Central memory CD8-positive, alpha-beta T cell (primary cell): ENCODE data around the gene TTLL10.

ENCODE experiments used
- ATAC-seq: fragments of 150-1000 bp; cut with Tn5 transposase; replicated peaks from 2 replicates; pipeline ENCODE4 v1.10.0; 2022; ENCODE audit warnings: mild to moderate bottlenecking, moderate FRiP score, moderate number of reproducible peaks; ENCODE audit not compliant: poor library complexity, severe bottlenecking; ENCODE audit errors: extremely low read depth
- DNase-seq, 2 donors: peaks; one replicate each; pipeline ENCODE4 v3.0.0; 2021; ENCODE audit warnings: low spot score in 2 of 2
- H3K27ac Mint-ChIP-seq: one replicate; pipeline ENCODE4 v1.8.0; 2022; ENCODE audit warnings: low read depth, mild to moderate bottlenecking, moderate library complexity, mixed read lengths
- H3K27me3 Mint-ChIP-seq: one replicate; pipeline ENCODE4 v1.8.0; 2022; ENCODE audit warnings: mixed read lengths
- H3K36me3 Mint-ChIP-seq: one replicate; pipeline ENCODE4 v1.8.0; 2022; ENCODE audit warnings: mild to moderate bottlenecking, moderate library complexity, mixed read lengths; ENCODE audit not compliant: insufficient read depth
- H3K4me1 Mint-ChIP-seq: one replicate; pipeline ENCODE4 v1.8.0; 2022; ENCODE audit warnings: mixed read lengths
- H3K4me3 Mint-ChIP-seq: one replicate; pipeline ENCODE4 v1.8.0; 2022; ENCODE audit warnings: mild to moderate bottlenecking, moderate library complexity, mixed read lengths
- H3K9me3 Mint-ChIP-seq: one replicate; pipeline ENCODE4 v1.8.0; 2022; ENCODE audit warnings: mixed read lengths

The TTLL10 gene, protein sequence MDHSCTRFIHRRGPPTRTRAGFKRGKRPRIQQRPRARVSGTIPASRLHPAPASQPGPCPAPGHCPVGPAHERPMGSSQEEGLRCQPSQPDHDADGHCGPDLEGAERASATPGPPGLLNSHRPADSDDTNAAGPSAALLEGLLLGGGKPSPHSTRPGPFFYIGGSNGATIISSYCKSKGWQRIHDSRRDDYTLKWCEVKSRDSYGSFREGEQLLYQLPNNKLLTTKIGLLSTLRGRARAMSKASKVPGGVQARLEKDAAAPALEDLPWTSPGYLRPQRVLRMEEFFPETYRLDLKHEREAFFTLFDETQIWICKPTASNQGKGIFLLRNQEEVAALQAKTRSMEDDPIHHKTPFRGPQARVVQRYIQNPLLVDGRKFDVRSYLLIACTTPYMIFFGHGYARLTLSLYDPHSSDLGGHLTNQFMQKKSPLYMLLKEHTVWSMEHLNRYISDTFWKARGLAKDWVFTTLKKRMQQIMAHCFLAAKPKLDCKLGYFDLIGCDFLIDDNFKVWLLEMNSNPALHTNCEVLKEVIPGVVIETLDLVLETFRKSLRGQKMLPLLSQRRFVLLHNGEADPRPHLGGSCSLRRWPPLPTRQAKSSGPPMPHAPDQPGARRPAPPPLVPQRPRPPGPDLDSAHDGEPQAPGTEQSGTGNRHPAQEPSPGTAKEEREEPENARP

GRCh38 chr1:1173793-1174415 is at the start of gene TTLL10:
TSS of gene TTLL10 (plus strand) at chr1:1173880. CDS start at chr1:1179216, 5,336 bp downstream.
- no peaks in the 10 kb centered on the region for H3K9me3 Mint-ChIP-seq
- H3K4me3 Mint-ChIP-seq: no peak within 1 kb of the TSS
- ATAC-seq: peak; percentile 50
- no peak for DNase-seq
- peaks cover 26% of the 10 kb centered on the region for H3K27me3 Mint-ChIP-seq
- H3K36me3 Mint-ChIP-seq: no peaks in the 10 kb centered on the region
- no peak within 1 kb of the TSS for H3K27ac Mint-ChIP-seq
- H3K4me1 Mint-ChIP-seq: no peaks in the 10 kb centered on the region

DNA sequence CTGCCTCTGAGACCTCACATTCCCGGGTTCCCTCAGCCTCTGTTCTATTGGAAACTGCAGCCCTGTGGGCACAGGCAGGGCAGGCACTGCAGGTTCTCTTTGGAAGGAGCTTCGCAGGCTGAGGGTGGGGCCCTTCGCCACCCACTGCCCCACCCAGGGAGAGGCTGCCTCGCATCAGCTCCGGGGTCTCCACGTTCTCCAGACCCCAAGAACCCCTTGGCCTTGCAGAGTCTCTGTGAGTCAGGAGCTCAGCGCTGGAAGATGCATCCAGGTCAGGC is 49.2 kb upstream of the TTLL10 start:
- Mint-ChIP-seq H3K27me3 (peaks cover 1% of the 10 kb centered on the region), H3K9me3 (no peaks in the 10 kb centered on the region), H3K36me3 (peaks cover 8% of the 10 kb centered on the region), H3K4me3 (no peak overlapping the region), H3K27ac (no peak overlapping the region), H3K4me1 (no peaks in the 10 kb centered on the region)
- ATAC-seq: no peak
- DNase-seq: no peak

DNA sequence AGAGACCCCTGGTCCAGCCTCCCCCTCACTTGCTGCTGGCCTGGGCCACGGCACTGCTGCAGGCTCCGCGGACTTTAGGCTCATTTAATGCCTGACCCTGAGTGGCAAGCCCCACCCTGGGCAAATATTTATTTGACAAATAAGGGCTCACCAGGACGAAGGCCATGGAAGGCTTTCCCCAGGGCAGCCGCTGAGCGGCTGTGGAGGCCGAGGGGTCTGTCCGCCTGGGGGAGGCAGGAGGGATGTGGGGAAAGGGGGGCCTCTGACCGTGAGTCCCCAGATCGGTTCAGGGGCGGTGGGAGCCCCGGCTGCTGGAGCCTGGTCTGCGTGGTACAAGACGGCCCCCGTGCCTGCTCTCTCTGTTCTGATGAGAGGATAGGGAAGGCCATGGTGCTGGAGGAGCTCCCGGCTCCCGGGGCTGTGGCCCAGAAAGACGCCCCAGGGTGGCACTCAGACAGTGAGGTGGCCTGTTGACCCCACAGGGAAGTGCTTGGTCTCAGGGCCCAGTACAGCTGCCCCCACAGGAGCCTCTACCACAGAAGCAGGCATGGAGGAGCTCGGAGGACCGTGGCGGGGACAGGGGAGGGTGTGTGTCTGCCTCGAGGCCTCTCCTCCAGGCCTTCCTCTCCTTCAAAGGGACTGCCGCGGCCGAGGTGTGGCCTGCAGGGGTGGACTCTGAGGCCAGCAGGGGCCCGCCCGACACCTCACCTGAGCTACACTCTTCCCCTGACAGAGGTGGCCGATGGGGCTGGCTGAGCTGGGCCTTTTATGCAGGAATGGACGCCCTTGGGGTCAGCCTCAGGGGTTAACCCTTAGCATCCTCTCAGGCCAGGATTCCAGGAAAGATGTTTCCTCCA is 48.7 kb upstream of the TTLL10 start:
- DNase-seq (no peak), ATAC-seq (no peak)
- no peaks in the 10 kb centered on the region for H3K9me3 Mint-ChIP-seq
- H3K27ac Mint-ChIP-seq: no peak overlapping the region
- no peak overlapping the region for H3K4me3 Mint-ChIP-seq
- H3K4me1 Mint-ChIP-seq: no peaks in the 10 kb centered on the region
- H3K27me3 Mint-ChIP-seq: no peaks in the 10 kb centered on the region
- peaks cover 8% of the 10 kb centered on the region for H3K36me3 Mint-ChIP-seq

DNA sequence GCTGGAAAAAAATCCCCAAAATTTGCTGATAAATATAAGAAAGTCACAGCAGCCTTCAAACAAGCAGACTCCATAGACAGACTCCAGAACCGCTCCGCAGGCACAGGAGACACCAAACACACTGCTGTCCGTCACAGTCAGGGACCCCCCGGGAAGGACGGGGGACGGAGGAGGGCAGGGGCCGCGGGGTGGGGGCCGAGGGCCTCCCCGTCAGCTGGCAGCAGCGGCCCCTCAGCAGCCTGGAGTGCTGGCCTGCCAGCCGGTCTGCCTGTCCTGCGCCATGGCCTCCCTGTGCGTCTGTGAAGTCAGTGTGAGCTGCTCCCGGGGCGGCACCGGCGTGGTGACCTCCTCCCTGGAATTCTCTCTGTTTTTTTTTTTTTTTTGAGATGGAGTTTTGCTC is 47.7 kb upstream of the TTLL10 start:
- Mint-ChIP-seq H3K9me3 (no peaks in the 10 kb centered on the region), H3K36me3 (peaks cover 8% of the 10 kb centered on the region), H3K27me3 (no peaks in the 10 kb centered on the region), H3K27ac (no peak overlapping the region), H3K4me3 (no peak overlapping the region), H3K4me1 (no peaks in the 10 kb centered on the region)
- DNase-seq (no peak), ATAC-seq (no peak)

- no peak for DNase-seq
- no peak overlapping the region for H3K4me3 Mint-ChIP-seq
- no peaks in the 10 kb centered on the region for H3K27me3 Mint-ChIP-seq
- no peak overlapping the region for H3K27ac Mint-ChIP-seq
- peaks cover 8% of the 10 kb centered on the region for H3K36me3 Mint-ChIP-seq
- ATAC-seq: no peak
- H3K9me3 Mint-ChIP-seq: no peaks in the 10 kb centered on the region
- no peaks in the 10 kb centered on the region for H3K4me1 Mint-ChIP-seq
Measured at GRCh38 chr1:1127551-1128451, 45.9 kb upstream of the TTLL10 start.

GRCh38 chr1:1128454-1129139 is 45.1 kb upstream of the TTLL10 start:
- peaks cover 8% of the 10 kb centered on the region for H3K36me3 Mint-ChIP-seq
- H3K27me3 Mint-ChIP-seq: no peaks in the 10 kb centered on the region
- no peak for ATAC-seq
- H3K9me3 Mint-ChIP-seq: no peaks in the 10 kb centered on the region
- H3K27ac Mint-ChIP-seq: no peak overlapping the region
- DNase-seq: no peak
- H3K4me3 Mint-ChIP-seq: no peak overlapping the region
- no peaks in the 10 kb centered on the region for H3K4me1 Mint-ChIP-seq

- Mint-ChIP-seq H3K4me1 (no peaks in the 10 kb centered on the region), H3K36me3 (peaks cover 4% of the 10 kb centered on the region), H3K9me3 (no peaks in the 10 kb centered on the region), H3K27ac (no peak overlapping the region), H3K4me3 (no peak overlapping the region), H3K27me3 (no peaks in the 10 kb centered on the region)
- no peak for DNase-seq
- no peak for ATAC-seq
Measured at GRCh38 chr1:1129381-1129821, 44.3 kb upstream of the TTLL10 start.

GRCh38 chr1:1130206-1131120 is 43.2 kb upstream of the TTLL10 start:
- DNase-seq: no peak
- ATAC-seq: no peak
- Mint-ChIP-seq H3K27ac (peak overlapping the region; percentile 11), H3K4me3 (no peak overlapping the region), H3K9me3 (no peaks in the 10 kb centered on the region), H3K4me1 (no peaks in the 10 kb centered on the region), H3K27me3 (no peaks in the 10 kb centered on the region), H3K36me3 (peaks cover 4% of the 10 kb centered on the region)

DNA sequence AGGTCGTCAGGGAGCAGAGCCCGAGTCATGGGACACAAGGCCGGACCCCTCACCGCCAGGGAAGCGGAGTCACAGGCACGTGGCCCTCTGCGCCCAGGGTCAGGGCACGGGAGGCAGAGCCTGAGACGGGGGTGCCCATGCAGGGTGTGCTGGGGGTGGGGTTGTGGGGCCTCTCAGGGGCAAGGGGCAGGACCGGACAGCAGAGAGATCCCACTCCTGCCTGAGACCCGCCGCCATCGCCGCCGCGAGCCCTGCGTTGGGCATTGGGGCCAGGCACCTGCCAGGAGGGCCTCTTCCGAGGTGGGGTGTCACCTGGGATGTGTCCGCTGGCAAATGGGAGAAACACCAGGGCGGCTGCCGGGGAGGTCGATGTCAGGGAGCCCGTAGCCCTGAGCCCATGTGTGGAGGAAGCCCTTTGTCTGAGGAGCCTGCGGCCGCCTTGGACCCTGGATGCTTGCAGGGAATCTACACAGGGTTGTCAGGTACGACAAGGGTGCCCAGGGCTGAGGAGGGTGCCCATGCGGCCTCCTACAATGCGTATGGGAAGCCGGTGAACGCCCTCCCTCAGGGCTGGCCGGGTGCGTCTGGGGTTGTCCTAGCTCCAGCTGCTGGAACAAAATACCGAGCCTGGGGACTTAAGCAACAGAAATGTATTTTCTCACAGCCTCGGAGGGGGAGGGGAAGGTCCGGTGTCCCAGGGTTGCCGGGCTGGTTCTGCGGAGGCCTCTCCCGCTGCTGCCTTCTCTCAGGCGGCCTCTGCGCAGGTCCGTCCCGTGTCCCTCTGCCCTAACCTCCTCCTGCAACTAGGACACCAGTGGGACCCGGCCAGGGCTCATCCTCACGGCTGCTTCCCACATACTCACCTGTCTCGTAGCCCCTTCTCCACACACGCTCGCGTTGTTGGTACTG is 41.4 kb upstream of the TTLL10 start:
- no peak overlapping the region for H3K4me3 Mint-ChIP-seq
- H3K27ac Mint-ChIP-seq: no peak overlapping the region
- no peaks in the 10 kb centered on the region for H3K9me3 Mint-ChIP-seq
- peaks cover 2% of the 10 kb centered on the region for H3K36me3 Mint-ChIP-seq
- DNase-seq (no peak), ATAC-seq (no peak)
- no peaks in the 10 kb centered on the region for H3K27me3 Mint-ChIP-seq
- peaks cover 1% of the 10 kb centered on the region for H3K4me1 Mint-ChIP-seq
